Hypothalamus (tissue), 51 donors: ENCODE results near the gene COL12A1.

ENCODE experiments used
- DNase-seq, 51 donors: peaks; one replicate each; lab custom pipeline; 2025; lab: John Stamatoyannopoulos, UW

COL12A1 gene

DNA sequence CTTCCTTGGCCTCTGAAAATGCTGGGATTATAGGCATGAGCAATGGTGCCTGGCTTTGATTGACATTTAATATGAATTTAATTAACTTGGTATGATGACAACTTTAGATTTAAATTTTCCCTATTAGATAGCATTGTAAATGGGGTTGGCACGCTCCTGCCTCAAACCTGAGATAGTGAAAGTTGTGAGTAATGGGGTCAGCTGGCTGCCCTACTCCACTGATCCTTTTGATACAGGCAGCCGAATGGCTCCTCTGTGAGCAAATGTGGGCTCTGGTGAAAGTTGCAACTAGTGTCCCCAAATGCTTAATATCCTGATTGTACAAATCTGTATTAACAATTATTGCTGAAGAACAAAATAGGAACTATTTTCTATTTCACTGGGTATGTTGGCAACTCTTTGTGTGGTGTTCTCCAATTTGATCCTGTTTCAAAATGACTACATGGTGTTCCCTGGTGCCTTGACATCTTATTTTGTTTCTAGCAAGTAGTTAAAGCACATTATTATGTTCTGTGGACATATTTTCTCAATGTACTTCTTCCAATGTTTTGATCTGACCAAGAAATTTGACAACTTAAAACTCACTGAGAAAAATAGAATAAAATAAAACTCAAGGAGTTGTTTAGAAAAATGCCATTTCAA is 97.4 kb downstream of the COL12A1 start:
- DNase-seq, result no peak

DNA sequence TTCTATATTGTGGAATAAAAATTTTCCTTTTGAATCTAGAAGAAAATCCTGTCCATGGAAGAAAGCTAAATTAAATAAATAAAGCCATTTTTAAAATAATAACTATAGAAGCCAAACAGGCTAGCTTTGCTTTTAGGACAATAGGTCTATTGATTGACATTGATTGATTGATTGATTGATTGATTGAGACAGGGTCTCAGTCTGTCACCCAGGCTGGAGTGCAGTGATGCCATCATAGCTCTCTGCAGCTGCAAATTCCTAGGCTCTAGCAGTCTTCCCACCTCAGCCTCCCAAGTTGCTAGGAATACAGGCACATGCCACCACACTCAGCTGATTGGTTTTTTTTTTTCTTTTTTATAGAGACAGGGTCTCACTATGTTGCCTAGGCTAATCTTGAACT is 97.9 kb downstream of the COL12A1 start:
- no peak for DNase-seq

DNA sequence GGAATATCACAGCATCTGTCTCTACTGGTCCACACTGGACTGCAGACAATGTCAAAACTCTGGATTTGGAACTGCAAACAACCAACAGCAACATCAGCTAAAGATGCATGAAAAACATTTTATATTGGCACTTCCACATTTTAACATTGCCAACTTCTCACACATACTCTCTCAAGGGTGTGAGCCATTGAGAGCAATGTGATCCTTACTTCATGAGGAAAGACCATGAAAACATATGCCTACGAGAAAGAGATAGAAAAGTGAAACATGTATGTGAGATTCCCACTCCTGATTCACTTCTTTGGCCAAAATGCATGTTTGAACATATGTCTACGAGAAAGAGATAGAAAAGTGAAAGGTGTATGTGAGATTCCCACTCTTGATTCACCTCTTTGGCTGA is 99.4 kb downstream of the COL12A1 start:
- DNase-seq, result no peak

DNA sequence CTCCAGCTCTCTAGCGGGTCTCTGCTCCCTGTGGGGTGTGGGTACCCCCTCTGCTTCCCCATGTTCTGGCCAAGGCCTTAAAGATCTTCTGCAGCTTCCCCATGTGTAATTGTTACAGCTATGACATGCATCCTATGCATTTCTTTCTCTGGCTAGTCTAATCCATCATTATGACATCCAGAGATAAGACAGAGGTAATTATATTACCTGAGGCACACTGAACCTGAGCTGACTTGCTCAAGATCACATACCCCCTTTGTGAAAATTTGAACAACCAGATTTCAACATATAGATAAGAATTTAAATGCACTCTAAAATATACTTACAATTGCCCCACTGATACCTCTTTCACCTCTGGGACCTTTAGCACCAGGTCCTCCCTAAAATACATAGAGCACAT is 102.4 kb downstream of the COL12A1 start:
- DNase-seq, result no peak

DNA sequence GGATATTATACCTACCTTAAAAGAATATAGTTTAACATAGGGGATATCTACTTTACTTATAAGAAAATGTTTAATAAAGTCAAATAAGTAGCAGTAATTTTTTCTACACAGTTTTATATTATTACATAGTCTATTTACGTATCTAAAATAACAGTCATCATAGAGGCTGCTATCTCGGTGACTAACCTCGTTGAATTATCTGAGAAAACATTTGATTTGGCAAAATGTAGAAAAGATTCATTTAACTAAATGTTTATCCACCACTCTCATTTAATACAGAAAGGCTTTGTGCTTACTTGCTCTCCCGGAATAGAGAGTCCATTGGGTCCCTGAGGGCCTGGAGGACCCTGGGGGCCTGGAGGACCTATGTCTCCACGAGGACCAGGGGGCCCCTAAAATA is 103.6 kb downstream of the COL12A1 start:
- DNase-seq, result no peak

DNA sequence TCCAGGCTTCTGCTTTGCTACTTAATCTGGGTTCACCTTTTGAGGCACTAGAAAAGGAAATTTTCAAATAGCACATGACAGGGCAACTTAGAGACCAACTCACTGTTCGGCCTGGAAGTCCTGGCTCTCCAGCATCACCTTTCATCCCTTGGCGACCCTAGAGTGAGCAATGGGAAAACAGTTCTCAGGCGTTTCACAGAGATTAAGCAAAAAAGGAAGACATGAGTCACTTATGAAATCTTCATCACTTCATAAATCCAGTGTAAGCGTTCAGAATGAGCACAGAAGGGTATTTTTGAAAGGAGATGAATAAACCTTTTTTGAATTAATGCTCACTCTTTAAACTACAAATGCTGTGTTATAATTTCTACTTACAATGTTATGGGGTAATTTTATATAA is 104.0 kb downstream of the COL12A1 start:
- no peak for DNase-seq

DNA sequence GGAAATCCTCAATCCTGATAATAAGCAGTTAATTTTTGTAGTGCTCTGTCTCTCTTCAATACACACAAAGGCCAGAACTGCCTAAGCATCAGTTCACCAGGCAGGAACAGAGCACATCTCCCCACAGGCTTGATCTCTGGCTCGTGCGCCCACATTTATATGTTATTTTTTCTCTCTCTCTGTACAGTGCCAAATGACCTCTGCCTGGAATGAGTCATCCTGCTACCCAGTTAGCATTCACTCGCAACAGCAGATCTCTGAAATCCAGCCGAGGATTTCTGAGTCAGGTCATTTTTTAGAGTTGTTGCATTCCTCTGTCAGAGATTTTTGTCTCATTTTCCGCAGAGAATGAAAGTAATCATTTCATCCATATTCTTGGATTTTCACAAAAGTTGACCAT is 107.1 kb downstream of the COL12A1 start:
- DNase-seq, result peak in 3 of 51 donors; percentile 1 to 13 (median 1)

DNA sequence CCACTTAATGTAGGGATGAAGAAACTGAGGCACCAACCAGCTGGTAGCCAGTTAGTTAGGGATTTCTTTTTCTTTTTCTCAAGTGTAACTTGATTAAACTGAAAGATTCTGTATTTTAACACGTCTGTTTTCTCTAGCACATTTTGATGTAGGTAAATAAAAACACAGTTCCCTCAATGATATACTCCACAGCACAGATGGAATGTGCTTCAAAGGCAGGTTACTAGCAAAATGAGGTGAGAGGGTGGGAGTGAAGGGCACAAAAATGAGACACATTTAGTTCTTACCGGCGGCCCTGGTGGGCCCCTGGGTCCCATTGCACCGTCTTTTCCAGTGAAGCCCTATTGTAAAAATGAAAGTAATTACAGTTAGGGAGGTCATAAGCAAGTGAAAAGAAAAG is 108.9 kb downstream of the COL12A1 start:
- no peak for DNase-seq

DNA sequence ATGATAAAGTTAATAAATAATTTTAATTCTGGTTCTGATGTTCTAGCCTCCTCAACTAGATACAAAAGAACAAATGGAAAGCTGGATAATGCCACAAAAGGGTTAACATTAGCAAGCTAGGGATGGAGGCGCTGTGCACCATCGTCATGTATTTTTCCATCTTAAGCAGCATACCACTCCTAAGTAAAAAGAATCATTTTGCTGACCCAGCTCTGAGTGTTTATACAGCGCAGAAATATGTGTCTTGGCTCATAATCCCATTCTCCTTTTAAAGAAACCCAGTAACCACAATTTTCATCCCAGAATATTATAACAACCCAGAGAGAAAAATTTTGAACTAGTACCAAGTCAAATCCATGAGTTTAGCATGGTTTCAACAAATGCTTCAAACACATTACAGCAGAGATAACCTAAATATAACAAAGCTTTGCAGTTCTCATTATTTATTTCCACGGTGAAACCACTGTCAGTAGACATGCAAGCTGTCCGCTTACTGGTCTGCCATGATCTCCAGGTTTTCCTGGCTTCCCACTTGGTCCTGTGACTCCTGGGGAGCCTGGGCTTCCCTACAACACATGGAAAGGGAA is 111.1 kb downstream of the COL12A1 start:
- no peak for DNase-seq

DNA sequence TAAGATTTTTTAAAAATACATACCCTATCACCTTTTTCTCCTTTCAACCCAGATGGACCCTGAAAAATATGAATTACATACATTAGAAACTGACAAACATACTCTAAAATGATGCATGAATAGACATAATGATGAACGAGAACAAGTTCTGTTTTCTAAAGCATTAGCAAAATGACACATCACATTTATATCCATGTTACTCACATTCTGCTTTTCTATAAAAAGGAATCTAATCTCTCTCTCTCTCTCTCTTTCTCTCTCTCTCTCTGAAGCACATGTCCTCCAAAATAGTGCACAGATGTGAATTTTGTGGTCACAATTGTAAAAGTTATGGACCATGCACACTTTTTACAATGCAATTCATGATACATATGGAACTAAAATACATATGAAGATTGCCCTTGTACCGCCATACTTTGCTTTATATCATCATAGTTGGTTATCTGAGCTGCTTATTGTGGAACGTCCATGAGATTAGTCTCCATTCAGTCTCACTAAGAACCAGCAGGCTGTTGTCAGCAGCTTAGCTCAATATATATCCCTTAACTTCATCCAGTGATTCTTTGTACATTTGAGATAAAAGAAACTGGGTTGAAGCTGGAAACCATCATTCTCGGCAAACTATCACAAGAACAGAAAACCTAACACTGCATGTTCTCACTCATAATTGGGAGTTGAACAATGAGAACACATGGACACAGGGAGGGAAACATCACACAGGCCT is 114.2 kb downstream of the COL12A1 start:
- DNase-seq, result no peak

DNA sequence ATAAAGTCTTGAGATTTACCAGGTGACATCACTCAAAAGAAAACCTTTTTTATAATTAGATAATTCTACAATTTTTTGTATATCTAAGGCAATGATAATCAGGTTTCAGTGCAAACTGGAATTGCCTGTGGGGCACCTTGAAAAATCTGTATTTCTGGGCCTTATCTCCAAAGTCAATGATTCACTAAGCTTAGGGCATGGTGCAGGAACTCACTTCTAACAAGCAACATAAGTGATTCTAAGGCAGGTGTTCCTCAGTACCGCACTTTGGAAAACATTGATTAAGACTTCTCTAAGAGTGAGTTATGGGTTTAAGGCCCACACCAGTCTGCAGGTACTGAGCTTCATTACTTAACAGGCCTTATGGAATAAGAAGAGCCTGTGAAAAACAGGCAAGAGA is 115.3 kb downstream of the COL12A1 start:
- DNase-seq, result no peak

DNA sequence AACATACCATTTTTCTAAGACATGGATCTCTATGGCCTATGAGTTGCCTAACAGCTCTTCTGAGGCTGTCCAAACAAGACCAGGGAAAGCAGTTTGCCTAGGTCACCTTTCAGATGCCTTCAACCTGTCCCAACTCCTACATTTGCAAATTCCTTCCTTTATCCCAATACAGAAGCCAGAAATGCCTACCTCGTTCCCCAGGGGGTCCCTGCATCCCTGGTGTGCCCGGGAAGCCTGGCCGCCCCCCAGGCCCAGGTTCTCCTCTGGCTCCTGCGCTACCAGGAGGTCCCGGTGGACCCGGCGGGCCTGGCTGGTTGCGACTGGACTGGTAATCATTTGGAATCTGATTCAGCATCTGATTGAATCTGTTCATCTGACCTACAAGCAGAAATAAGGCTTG is 115.9 kb downstream of the COL12A1 start:
- DNase-seq, result no peak

DNA sequence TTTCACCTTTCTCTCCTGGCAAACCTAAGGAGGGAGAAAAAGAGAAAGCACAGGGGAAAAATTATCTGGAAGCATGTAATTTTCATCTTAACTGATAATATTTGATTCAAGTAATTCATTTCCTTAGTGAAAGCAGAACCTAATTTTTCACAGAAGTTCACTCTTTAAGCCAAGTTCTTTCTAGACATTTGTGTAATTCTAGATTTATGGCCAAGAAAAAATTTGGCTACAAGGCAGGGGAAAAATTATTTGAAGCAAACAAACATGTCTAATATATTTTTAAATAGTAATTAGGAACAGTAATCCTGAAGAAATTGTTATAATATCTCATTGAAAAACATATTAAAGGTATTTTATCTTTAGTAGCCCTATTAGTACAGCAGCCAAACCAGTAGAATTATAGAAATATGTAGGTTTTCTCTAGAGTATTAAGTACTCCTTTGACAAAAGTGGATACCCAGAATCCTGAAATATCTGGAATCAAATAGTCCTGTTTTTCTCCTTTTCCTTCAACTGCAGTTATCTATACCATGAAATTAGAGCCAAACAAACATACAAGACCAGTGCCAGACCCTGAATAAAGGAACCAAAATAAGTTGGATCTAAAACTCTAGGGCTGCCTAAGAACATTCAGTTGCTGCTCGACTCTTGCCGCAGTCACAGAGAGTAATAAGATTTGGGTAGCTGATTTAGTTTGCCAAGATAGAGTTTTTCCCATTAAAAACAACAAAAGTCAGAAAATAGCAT is 116.5 kb downstream of the COL12A1 start:
- DNase-seq, result no peak

DNA sequence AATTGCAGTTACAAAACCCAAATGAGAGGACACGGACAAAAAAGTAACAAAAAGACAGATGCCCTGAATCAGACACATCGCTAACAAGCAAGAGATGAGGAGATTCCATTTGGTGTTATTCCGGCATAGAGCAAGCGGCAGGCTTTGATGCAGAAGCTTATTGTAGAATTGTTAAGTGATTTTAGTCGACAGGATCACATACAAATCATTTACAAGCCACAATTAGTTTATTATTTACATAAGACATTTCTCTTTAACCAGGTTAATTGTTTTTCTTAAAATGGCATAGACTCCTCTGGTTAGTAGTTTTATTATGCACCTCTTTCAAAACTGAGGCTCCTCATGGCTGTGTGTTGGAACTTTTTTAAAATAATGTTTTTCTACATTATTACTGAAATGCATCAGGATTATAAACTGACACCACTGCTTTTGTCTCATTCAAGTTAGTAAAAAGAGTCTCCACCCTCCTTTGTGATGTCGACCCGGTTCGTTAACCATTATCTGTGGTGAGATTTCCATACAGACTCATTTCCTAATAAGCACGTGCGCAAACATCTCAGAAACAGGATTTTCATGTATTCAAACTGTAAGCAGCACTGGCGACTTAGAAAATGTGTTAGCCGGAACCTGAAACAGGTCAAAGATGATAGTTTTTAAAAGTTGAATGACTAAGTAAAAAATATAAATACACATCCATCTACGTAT is 119.8 kb downstream of the COL12A1 start:
- DNase-seq, result no peak

DNA sequence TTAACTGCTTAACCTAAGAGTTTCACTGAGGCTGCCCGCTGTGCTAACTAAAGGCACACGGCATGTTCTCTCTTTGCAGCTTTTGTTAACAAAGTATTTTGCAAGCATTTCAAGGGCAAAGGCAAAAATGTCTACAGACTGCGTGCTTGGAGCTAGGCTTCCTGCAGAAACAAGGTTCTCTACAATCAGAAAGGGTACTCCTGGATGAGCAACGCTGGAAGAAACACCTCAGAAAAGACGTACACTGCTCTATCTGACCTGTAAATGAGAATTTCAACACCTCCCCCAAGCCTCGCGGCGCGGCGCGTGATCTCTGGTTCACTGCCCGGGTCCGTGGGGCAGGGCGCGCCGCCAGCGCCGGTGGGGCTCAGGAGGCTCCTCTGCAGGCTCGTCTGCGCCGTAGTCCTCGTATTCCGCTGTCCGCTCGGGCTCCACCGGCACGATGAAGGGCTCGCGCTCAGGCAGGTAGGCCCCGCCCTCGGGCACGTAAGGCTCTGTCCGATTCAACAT is 120.9 kb downstream of the COL12A1 start:
- DNase-seq, result peak in 25 of 51 donors; percentile 1 to 44 (median 14)

DNA sequence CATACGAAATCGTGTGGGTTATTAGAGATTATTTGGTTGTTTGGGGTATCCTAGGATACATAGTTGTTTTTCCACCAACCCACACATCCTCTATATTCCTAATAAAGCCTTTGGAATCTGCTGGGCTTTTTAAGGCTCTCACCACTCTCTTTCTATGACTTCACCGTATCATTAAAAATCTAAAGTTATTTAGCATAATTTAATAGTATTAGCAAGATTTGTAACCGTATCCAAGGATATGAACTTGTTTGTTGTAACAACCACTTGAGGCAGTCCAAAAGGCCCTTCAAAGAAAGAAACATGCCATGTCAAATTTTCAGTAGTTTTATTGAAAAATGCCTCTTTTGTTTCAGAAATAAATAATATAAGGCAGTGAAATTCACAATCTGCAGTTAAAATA is 121.8 kb downstream of the COL12A1 start:
- no peak for DNase-seq

DNA sequence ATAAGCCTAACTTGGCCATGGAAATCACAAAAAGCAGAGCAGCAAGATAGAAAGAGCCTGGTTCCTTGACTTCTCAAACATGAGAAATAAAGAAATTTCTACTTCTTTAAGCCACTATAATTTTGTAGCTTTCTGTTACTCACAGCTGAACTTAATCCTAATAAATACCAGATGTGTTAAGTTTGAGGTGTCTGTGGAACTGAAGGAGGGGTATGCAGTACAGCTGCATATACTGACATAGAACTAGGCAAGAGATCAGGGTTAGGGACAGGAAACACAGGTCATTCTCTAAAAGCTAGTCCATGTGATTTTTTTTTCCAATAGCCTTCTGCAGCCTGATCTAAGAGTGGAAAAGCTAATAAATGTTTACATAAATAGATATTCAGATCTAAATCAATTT is 123.9 kb downstream of the COL12A1 start:
- DNase-seq, result no peak

DNA sequence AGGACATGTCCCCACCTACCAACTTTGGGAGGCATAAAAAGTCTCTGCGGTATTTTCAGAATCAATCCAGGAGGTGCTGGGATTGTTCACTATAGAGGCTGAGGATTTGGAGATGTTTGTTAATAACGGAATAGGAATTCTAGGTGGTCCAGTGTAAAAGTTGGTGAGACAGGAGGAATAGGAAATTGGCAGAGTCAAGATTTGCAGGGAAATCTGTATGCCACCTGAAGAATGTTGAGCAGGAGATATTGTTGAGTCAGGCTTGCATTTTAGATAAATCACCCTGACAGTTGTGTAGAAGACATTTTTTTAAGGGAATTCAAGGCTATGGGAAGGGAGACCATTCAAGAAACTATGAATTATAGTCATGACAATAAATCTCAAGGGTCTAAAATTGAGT is 124.8 kb downstream of the COL12A1 start:
- DNase-seq, result no peak

DNA sequence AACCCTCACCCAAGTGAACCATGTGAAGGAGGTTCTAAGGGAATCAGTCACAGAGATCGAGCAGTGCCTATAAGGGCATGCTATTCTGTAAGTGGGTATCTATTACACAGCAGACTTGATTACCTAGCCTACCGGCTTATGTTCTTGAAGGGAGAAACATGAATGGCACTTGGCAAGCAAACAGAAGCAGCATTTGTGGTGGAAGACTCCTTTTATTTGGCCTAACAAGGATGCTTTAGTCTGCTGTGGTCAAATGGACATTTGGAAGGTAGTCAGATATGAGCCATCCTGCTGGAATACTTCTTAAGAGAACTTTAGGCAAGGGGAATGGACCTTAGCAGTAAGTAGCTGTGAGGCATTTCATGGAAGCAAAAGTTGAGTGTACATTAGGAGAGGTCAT is 126.3 kb downstream of the COL12A1 start:
- no peak for DNase-seq

DNA sequence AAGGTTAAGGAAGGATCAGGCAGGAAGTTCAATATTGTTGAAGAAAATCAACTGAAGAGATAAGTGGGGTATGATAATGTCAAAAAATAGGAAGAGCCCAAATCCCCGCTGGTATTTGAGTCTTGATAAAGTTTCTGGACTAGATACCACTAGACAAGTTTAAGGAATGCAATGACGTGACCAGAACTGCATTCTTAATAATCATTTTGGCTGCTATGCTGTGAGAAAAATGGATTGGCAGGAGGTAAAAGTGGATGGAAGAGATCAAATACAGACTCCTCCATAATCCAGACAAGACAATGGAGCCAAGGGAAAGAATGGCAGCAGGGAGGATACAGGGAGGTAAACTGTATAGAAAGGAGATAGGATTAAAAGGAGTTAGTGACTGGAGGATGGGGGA is 128.2 kb downstream of the COL12A1 start:
- DNase-seq, result no peak

DNA sequence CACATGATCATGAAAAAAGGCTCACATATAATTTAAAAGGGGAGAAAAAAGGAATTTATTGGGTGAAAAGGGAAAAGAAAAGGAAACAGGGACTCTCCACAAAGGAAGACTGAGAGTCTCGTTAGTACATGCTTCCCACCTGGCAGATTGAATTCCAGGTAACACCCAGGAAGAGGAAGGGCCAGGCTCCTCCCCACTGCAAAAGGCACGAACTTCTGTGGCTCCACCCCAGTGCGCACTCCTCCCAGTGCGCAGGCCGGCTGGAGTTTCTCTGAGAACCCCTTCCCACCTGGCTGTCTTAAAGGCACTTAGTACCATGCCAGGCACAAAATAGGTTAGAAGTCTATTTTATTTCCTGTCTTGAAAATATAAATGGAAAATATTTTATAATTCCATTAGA is 129.8 kb downstream of the COL12A1 start:
- DNase-seq, result no peak
